A549 (cell line): Measurements from ENCODE around the gene ARID1B. TPM values are rescaled to one million over a fixed set of nuclear protein-coding genes. Genes with fewer than 3 reads are reported as not detected.

ENCODE experiments used
- ATAC-seq, 2 experiments: fragments of 200-7000 bp in 1 of 2; fragments of >200 bp in 1 of 2; cut with Nextera tagmentation in 1 of 2; cut with Tn5 transposase in 1 of 2; 3 replicates each; pipeline versions ENCODE4 v1.8.0 to v1.9.1; 2018 to 2020; ENCODE audit warnings: mild to moderate bottlenecking in 1 of 2, moderate library complexity in 1 of 2
- CTCF ChIA-PET: fragments of 300-600 bp; sonication (Branson Sonifier 250); formaldehyde crosslinking; extraction: SDS; loops from one replicate; lab custom pipeline; 2021; ENCODE audit warnings: antibody characterized with exemption, inconsistent platforms; lab: Yijun Ruan, JAX
- POLR2A ChIA-PET: fragments of 350-600 bp; formaldehyde crosslinking; extraction: SDS; loops from one replicate; lab custom pipeline; 2021; ENCODE audit warnings: antibody characterized with exemption, inconsistent platforms; lab: Yijun Ruan, JAX
- DNase-seq, 2 experiments: peaks; one replicate each; pipeline versions ENCODE4 v3.0.0 to v3.0.0-alpha.2; 2011 to 2016; ENCODE audit warnings: low read depth in 1 of 2, low spot score in 1 of 2
- FAIRE-seq: peaks from 2 replicates; lab custom pipeline; 2011; peaks lifted over from hg19 to GRCh38; lab: Jason Lieb, UNC
- H3K27ac ChIP-seq, 2 experiments: fragments of >200 bp; sonication (Bioruptor Twin); formaldehyde crosslinking; 3 replicates each; pipeline ENCODE4 v1.5.1; 2016 to 2017
- H3K4me1 ChIP-seq: fragments of >200 bp; sonication (Bioruptor Twin); formaldehyde crosslinking; 3 replicates; pipeline ENCODE4 v1.6.1; 2016
- H3K4me2 ChIP-seq: fragments of >200 bp; sonication (Bioruptor Twin); formaldehyde crosslinking; 3 replicates; pipeline ENCODE4 v1.6.1; 2016
- H3K4me3 ChIP-seq: fragments of >200 bp; sonication (Bioruptor Twin); formaldehyde crosslinking; 3 replicates; pipeline ENCODE4 v1.5.1; 2016
- H3K9me3 ChIP-seq: fragments of >200 bp; sonication (Bioruptor Twin); formaldehyde crosslinking; 3 replicates; pipeline ENCODE4 v1.6.1; 2016
- CHD4 ChIP-seq: fragments of 200-600 bp; sonication (generic); IDR thresholded peaks from 2 replicates; pipeline ENCODE4 v1.6.1; 2016; ENCODE audit warnings: antibody characterized with exemption, mild to moderate bottlenecking, borderline replicate concordance
- EHMT2 ChIP-seq: fragments of 200-600 bp; sonication (generic); IDR thresholded peaks from 2 replicates; pipeline ENCODE4 v1.6.1; 2016; ENCODE audit warnings: antibody characterized with exemption, low read depth, mild to moderate bottlenecking, moderate library complexity
- ESRRA ChIP-seq: fragments of 150-350 bp; IDR thresholded peaks from 2 replicates; pipeline ENCODE4 v1.6.1; 2014; ENCODE audit warnings: mild to moderate bottlenecking, low read length, borderline replicate concordance
- GATA3 ChIP-seq: IDR thresholded peaks from 2 replicates; pipeline ENCODE4 v1.6.1; 2012; ENCODE audit warnings: borderline replicate concordance
- HDAC2 ChIP-seq: fragments of 200-600 bp; sonication (generic); IDR thresholded peaks from 2 replicates; pipeline ENCODE4 v1.6.1; 2016
- JUN ChIP-seq, 2 experiments: fragments of >200 bp; sonication (Bioruptor Twin); formaldehyde crosslinking; IDR thresholded peaks; 2 replicates in 1 of 2; 3 replicates in 1 of 2; pipeline ENCODE4 v1.6.1; 2016 to 2017
- MAFK ChIP-seq: fragments of 450-650 bp; IDR thresholded peaks from 2 replicates; pipeline ENCODE4 v1.6.1; 2014; ENCODE audit not compliant: partially characterized antibody
- MYC ChIP-seq: IDR thresholded peaks from 2 replicates; pipeline ENCODE4 v1.6.1; 2012; ENCODE audit warnings: mild to moderate bottlenecking, inconsistent platforms, low read length, improper control_type of control experiment, borderline replicate concordance
- NPAS2 ChIP-seq: fragments of 250-450 bp; sonication (Bioruptor Pico); IDR thresholded peaks from 2 replicates; pipeline ENCODE4 v1.8.0; 2022; ENCODE audit warnings: mild to moderate bottlenecking, moderate library complexity, borderline replicate concordance
- NR3C1 ChIP-seq: fragments of >200 bp; sonication (Bioruptor Twin); formaldehyde crosslinking; IDR thresholded peaks from 3 replicates; pipeline ENCODE4 v1.6.1; 2017
- POLR2A ChIP-seq: IDR thresholded peaks from 2 replicates; pipeline ENCODE4 v1.6.1; 2012; ENCODE audit warnings: mild to moderate bottlenecking, low read length
- POLR2AphosphoS2 ChIP-seq: conservative IDR thresholded peaks from 2 replicates; pipeline ENCODE4 v1.6.1; 2012; ENCODE audit warnings: low read length, improper control_type of control experiment, inconsistent platforms
- RCOR1 ChIP-seq: fragments of 150-350 bp; IDR thresholded peaks from 2 replicates; pipeline ENCODE4 v1.6.1; 2014; ENCODE audit warnings: antibody characterized with exemption, low read length, low read depth
- RFX5 ChIP-seq: fragments of 450-650 bp; IDR thresholded peaks from 2 replicates; pipeline ENCODE4 v1.7.1; 2014; ENCODE audit warnings: antibody characterized with exemption, mild to moderate bottlenecking, moderate library complexity
- SMC3 ChIP-seq: fragments of >200 bp; sonication (Bioruptor Twin); formaldehyde crosslinking; IDR thresholded peaks from 3 replicates; pipeline ENCODE4 v1.6.1; 2018; ENCODE audit warnings: inconsistent platforms
- ZFP36 ChIP-seq: fragments of 450-650 bp; IDR thresholded peaks from 2 replicates; pipeline ENCODE4 v1.6.1; 2014; ENCODE audit warnings: borderline replicate concordance; ENCODE audit not compliant: partially characterized antibody
- WGBS: methylation state at CpG from one replicate; pipeline ENCODE4 v1.1.6; 2017; ENCODE audit errors: missing lambda C conversion rate; 5-methylcytosine and 5-hydroxymethylcytosine counted together
- polyA plus RNA-seq, 4 experiments: library from polyadenylated mRNA; depleted of rRNA in 3 of 4; stranded (reverse); fragments of >200 nt; fragmentation: RNase III in 1 of 4; extraction: RNeasy Plus Mini Kit Qiagen cat#74134 plus additional on column Dnase treatment in 1 of 4; gene quantifications; 2 replicates in 3 of 4; 3 replicates in 1 of 4; pipeline ENCODE4 v1.2.3, GENCODE V29; 2011 to 2017
- TF ChIP-seq, protein P1 (sequence below): fragments of >200 bp; sonication (Bioruptor Twin); formaldehyde crosslinking; IDR thresholded peaks from 3 replicates; pipeline ENCODE4 v1.6.1; 2016
- TF ChIP-seq, protein P2 (sequence below): fragments of 450-650 bp; IDR thresholded peaks from 2 replicates; pipeline ENCODE4 v1.6.1; 2014; ENCODE audit warnings: antibody characterized with exemption
- TF ChIP-seq, protein P3 (sequence below): IDR thresholded peaks from 2 replicates; pipeline ENCODE4 v1.6.1; 2012; ENCODE audit warnings: low read depth, borderline replicate concordance
- TF ChIP-seq, protein P4 (sequence below): fragments of >200 bp; sonication (Bioruptor Twin); formaldehyde crosslinking; IDR thresholded peaks from 2 replicates; pipeline ENCODE4 v1.6.1; 2016
- TF ChIP-seq, protein P5 (sequence below): fragments of 200-600 bp; sonication (generic); IDR thresholded peaks from 2 replicates; pipeline ENCODE4 v1.6.1; 2016; ENCODE audit warnings: antibody characterized with exemption, mild to moderate bottlenecking, moderate library complexity
- TF ChIP-seq, protein P6 (sequence below): fragments of >200 bp; sonication (Bioruptor Twin); formaldehyde crosslinking; IDR thresholded peaks from 3 replicates; pipeline ENCODE4 v1.5.1; 2016

Gene ARID1B
- polyA plus RNA-seq, 2 of the 4 experiments (the other 2 are of a cell fraction): 13.5 to 16.3 TPM

DNA sequence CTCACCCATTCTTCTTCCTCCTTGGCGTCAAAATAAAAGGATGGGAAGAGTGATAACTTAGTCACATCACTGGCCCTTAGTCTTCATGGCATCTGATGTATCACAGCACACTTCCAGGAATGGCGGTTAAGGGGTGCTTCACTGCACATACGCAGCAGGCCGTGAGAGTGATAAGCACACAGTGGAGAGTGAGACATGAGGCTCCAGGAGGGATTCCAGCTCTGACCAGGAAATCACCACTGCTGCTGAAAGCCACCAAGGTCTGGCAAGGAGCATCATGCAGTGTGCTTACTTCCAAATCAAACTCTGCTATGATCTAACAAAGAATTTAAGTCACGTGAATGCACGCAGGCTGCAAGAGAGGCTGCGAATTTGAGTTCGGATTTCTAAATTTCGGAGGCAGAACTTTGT lies 62.4 kb downstream of the ARID1B start:
- 92% methylated on average over 9 of the region's 9 CpGs for whole genome bisulfite sequencing
- no peak overlapping the region for H3K4me3 ChIP-seq
- H3K27ac ChIP-seq: no peak overlapping the region
- no peak overlapping the region for H3K4me2 ChIP-seq
- ATAC-seq (no peak), FAIRE-seq (no peak), DNase-seq (no peak)
- H3K4me1 ChIP-seq: 0 out of 3 replicates have a peak, but pooled peaks cover 5% of the 10 kb centered on the region
- no peaks in the 10 kb centered on the region for H3K9me3 ChIP-seq
- POLR2A ChIA-PET: no interaction called here
- TF ChIP-seq POLR2AphosphoS2 (no peak), ZFP36 (no peak), MYC (no peak)
- CTCF ChIA-PET: interaction anchor here (0.6 kb wide), 1 partner anchor 56 kb away, joined by 4 read pairs; no protein-coding TSS in a partner anchor

DNA sequence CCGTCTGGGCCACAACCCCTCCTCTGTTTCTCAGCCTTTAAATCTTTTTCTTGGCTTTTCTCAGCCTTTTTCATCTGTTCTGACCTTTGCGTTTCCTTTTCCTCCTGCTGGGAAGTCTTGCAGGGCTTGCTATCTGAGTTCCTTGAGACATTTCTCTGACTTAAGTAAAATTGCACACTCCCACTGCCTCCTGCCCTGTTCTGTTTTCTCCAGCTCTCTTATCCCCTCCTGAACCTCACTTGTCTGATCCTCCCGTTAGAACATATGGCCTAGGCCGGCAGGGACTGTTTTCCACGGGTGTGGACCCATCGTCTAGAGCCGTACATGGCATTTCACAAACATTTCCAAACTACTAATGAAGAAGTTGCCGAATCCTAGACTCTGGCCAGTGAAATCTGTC lies 63.0 kb downstream of the ARID1B start:
- CTCF ChIA-PET: interaction anchor here (0.6 kb wide), 1 partner anchor 56 kb away, joined by 4 read pairs; no protein-coding TSS in a partner anchor
- Histone ChIP-seq H3K27ac (no peak overlapping the region), H3K4me1 (0 out of 3 replicates have a peak, but pooled peaks cover 5% of the 10 kb centered on the region), H3K4me3 (no peak overlapping the region), H3K9me3 (no peaks in the 10 kb centered on the region), H3K4me2 (no peak overlapping the region)
- ATAC-seq: no peak
- TF ChIP-seq GATA3: no peak
- TF ChIP-seq JUN (IDR thresholded peaks at IDR 0.05): no peak
- TF ChIP-seq, protein P1, sequence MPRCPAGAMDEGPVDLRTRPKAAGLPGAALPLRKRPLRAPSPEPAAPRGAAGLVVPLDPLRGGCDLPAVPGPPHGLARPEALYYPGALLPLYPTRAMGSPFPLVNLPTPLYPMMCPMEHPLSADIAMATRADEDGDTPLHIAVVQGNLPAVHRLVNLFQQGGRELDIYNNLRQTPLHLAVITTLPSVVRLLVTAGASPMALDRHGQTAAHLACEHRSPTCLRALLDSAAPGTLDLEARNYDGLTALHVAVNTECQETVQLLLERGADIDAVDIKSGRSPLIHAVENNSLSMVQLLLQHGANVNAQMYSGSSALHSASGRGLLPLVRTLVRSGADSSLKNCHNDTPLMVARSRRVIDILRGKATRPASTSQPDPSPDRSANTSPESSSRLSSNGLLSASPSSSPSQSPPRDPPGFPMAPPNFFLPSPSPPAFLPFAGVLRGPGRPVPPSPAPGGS: no peak
- TF ChIP-seq RCOR1: no peak
- TF ChIP-seq RFX5: no peak
- no peak for TF ChIP-seq NPAS2
- TF ChIP-seq POLR2A: no peak
- TF ChIP-seq, protein P2, sequence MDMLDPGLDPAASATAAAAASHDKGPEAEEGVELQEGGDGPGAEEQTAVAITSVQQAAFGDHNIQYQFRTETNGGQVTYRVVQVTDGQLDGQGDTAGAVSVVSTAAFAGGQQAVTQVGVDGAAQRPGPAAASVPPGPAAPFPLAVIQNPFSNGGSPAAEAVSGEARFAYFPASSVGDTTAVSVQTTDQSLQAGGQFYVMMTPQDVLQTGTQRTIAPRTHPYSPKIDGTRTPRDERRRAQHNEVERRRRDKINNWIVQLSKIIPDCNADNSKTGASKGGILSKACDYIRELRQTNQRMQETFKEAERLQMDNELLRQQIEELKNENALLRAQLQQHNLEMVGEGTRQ: no peak
- no peak for TF ChIP-seq ESRRA
- no peak for TF ChIP-seq MAFK
- TF ChIP-seq, protein P3, sequence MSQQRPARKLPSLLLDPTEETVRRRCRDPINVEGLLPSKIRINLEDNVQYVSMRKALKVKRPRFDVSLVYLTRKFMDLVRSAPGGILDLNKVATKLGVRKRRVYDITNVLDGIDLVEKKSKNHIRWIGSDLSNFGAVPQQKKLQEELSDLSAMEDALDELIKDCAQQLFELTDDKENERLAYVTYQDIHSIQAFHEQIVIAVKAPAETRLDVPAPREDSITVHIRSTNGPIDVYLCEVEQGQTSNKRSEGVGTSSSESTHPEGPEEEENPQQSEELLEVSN: no peak
- no peak for TF ChIP-seq CHD4
- TF ChIP-seq, protein P4, sequence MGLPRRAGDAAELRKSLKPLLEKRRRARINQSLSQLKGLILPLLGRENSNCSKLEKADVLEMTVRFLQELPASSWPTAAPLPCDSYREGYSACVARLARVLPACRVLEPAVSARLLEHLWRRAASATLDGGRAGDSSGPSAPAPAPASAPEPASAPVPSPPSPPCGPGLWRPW: no peak
- TF ChIP-seq, protein P5, sequence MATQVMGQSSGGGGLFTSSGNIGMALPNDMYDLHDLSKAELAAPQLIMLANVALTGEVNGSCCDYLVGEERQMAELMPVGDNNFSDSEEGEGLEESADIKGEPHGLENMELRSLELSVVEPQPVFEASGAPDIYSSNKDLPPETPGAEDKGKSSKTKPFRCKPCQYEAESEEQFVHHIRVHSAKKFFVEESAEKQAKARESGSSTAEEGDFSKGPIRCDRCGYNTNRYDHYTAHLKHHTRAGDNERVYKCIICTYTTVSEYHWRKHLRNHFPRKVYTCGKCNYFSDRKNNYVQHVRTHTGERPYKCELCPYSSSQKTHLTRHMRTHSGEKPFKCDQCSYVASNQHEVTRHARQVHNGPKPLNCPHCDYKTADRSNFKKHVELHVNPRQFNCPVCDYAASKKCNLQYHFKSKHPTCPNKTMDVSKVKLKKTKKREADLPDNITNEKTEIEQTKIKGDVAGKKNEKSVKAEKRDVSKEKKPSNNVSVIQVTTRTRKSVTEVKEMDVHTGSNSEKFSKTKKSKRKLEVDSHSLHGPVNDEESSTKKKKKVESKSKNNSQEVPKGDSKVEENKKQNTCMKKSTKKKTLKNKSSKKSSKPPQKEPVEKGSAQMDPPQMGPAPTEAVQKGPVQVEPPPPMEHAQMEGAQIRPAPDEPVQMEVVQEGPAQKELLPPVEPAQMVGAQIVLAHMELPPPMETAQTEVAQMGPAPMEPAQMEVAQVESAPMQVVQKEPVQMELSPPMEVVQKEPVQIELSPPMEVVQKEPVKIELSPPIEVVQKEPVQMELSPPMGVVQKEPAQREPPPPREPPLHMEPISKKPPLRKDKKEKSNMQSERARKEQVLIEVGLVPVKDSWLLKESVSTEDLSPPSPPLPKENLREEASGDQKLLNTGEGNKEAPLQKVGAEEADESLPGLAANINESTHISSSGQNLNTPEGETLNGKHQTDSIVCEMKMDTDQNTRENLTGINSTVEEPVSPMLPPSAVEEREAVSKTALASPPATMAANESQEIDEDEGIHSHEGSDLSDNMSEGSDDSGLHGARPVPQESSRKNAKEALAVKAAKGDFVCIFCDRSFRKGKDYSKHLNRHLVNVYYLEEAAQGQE: no peak
- no peak for TF ChIP-seq HDAC2
- no peak for TF ChIP-seq EHMT2
- no peak for TF ChIP-seq ZFP36
- TF ChIP-seq NR3C1: no peak
- TF ChIP-seq, protein P6, sequence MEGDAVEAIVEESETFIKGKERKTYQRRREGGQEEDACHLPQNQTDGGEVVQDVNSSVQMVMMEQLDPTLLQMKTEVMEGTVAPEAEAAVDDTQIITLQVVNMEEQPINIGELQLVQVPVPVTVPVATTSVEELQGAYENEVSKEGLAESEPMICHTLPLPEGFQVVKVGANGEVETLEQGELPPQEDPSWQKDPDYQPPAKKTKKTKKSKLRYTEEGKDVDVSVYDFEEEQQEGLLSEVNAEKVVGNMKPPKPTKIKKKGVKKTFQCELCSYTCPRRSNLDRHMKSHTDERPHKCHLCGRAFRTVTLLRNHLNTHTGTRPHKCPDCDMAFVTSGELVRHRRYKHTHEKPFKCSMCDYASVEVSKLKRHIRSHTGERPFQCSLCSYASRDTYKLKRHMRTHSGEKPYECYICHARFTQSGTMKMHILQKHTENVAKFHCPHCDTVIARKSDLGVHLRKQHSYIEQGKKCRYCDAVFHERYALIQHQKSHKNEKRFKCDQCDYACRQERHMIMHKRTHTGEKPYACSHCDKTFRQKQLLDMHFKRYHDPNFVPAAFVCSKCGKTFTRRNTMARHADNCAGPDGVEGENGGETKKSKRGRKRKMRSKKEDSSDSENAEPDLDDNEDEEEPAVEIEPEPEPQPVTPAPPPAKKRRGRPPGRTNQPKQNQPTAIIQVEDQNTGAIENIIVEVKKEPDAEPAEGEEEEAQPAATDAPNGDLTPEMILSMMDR: no peak
- no peak for TF ChIP-seq SMC3
- FAIRE-seq: no peak
- no peak for DNase-seq
- 82% methylated on average over 8 of the region's 8 CpGs for WGBS
- POLR2A ChIA-PET: interaction anchor here (0.6 kb wide), 1 partner anchor 91 kb away, joined by 5 read pairs; no protein-coding TSS in a partner anchor
